Aorta (tissue), 5 donors: ENCODE data around the gene COL24A1. TPM values are rescaled to one million over a fixed set of nuclear protein-coding genes. Genes with fewer than 3 reads are reported as not detected.

Experiments used
- ATAC-seq: fragments of 200-7000 bp; cut with Tn5 transposase; one replicate; pipeline ENCODE4 v1.9.1; 2022; ENCODE audit warnings: moderate library complexity; ENCODE audit not compliant: low FRiP score
- DNase-seq, 2 donors: peaks; one replicate each; pipeline ENCODE4 v3.0.0-alpha.2; 2020
- H3K27ac ChIP-seq, 2 donors: one replicate each; pipeline ENCODE4 v1.5.1; 2013; ENCODE audit warnings: low read length in 2 of 2, mild to moderate bottlenecking in 2 of 2, moderate library complexity in 2 of 2, control low read depth in 1 of 2, inconsistent platforms in 1 of 2, low read depth in 1 of 2
- H3K27me3 ChIP-seq, 2 donors: one replicate each; pipeline ENCODE4 v1.6.1; 2013; ENCODE audit warnings: control low read depth in 1 of 2, low read length in 1 of 2, mild to moderate bottlenecking in 1 of 2, moderate library complexity in 1 of 2; ENCODE audit not compliant: insufficient read depth in 2 of 2, control insufficient read depth in 1 of 2
- H3K36me3 ChIP-seq, 2 donors: one replicate each; pipeline ENCODE4 v1.6.1; 2013; ENCODE audit warnings: control low read depth in 1 of 2, low read length in 1 of 2, mild to moderate bottlenecking in 1 of 2; ENCODE audit not compliant: insufficient read depth in 2 of 2, control insufficient read depth in 1 of 2
- H3K4me1 ChIP-seq, 2 donors: one replicate each; pipeline ENCODE4 v1.6.1; 2013; ENCODE audit warnings: low read length in 2 of 2, control low read depth in 1 of 2, mild to moderate bottlenecking in 1 of 2, moderate library complexity in 1 of 2; ENCODE audit not compliant: insufficient read depth in 2 of 2, control insufficient read depth in 1 of 2
- H3K4me3 ChIP-seq, 2 donors: one replicate each; pipeline ENCODE4 v1.5.1; 2013; ENCODE audit warnings: low read length in 2 of 2, control low read depth in 1 of 2, mild to moderate bottlenecking in 1 of 2
- H3K9me3 ChIP-seq: one replicate; pipeline ENCODE4 v1.6.1; 2013; ENCODE audit warnings: mild to moderate bottlenecking, low read length; ENCODE audit not compliant: control insufficient read depth
- WGBS, 2 donors: extraction: QIAGEN DNeasy Blood & Tissue Kit; methylation state at CpG; one replicate each; pipeline ENCODE4 v1.1.7; 2013; 5-methylcytosine and 5-hydroxymethylcytosine counted together
- intact Hi-C, 2 donors: fragments of 100-400 bp; cut with DNase I; formaldehyde crosslinking; loops; one replicate each; pipeline versions ENCODE4 v1.14.2 to v1.15.0; 2022
- polyA plus RNA-seq, 2 donors: library from polyadenylated mRNA; stranded (reverse); fragments of 200-250 nt; gene quantifications; one replicate each; pipeline ENCODE4 v1.2.3, GENCODE V29; 2013
- total RNA-seq, 2 donors: library from RNA; stranded (reverse); fragmentation: NEBNext Ultra II Directional; extraction: Animal tissue kit (Norgen Biotek cat#: 25700); gene quantifications; one replicate each; pipeline ENCODE4 v1.2.1, GENCODE V29; 2021
- donor health status: healthy with polysubstance abuse.
- donor health status: Bipolar disorder and iron deficiency.
- donor health status: DM: no; HTN: no; CAD: no.
- donor health status: DM: no; HTN: no; CAD: no.
- donor health status: DM: yes; HTN: yes; CAD: no.

Gene COL24A1
- total and polyA plus RNA-seq, 4 donors: 0.31 to 3.0 (median 1.3) TPM

DNA sequence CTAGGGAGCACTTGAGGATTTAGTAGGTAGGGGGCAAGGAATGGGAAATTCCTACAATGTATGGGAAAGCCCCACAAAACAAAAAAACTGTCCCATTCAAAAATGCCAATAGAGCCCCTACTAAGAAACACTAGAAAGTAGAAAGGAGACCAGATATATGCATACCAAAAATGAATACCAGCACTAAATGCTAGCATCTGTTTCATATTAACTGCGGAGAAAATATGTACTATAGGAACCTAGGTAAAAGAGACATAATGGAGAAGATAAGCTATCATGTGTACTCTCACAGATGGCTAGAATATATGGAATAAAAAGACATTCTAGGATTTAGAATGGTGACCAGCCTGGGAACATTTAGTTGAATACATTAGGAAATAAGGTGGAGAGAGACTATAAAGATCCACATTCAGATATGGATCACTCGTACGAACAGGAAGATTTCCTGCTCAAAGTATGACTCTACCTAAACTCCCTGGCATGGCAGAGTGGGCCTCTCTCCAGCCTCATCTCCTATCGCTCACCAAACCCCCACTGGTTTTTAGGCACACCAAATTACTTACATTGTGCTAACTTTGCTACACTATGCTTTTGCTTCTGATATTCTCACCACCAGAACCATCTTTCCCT is 466.7 kb downstream of the COL24A1 start:
- H3K9me3 ChIP-seq: no peaks in the 10 kb centered on the region
- no peaks in the 10 kb centered on the region for H3K4me1 ChIP-seq
- no peaks in the 10 kb centered on the region for H3K36me3 ChIP-seq
- no peak for DNase-seq
- no peaks in the 10 kb centered on the region for H3K27me3 ChIP-seq
- no peak overlapping the region for H3K4me3 ChIP-seq
- intact Hi-C loops: loop anchor here in 1 of 2 donors (5.0 kb wide), 1 partner anchor 103 kb away; no protein-coding TSS in a partner anchor
- 90 to 94% methylated on average over 4 of the region's 4 CpGs for WGBS, 2 donors
- no peak overlapping the region for H3K27ac ChIP-seq
- ATAC-seq: no peak

DNA sequence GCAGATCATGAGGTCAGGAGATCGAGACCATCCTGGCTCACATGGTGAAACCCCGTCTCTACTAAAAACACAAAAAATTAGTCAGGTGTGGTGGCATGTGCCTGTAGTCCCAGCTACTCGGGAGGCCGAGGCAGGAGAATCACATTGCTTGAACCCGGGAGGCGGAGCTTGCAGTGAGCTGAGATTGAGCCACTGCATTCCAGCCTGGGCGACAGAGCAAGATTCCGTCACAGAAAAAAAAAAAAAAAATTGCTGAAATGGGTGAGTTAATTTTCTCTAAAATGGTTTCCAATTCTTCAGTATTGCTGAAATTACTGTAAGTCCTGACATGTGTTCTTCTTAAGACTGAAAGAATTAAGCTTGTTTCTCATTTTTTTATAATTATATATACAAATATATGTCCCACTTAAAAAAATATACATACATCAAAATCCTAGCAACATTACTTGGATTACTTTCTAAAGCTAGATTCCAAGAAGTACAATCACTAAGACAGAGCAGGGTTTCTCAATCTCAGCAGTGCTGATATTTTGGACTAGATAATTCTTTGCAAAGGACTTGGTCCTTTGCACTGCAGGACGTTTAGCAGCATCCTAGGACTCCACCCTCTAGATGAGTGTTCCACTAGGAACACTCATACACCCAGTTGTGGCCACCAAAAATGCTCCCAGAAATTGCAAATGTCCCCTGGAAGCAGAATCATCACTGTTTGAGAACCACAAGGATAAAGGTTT is 473.1 kb downstream of the COL24A1 start:
- no peak overlapping the region for H3K4me3 ChIP-seq
- no peaks in the 10 kb centered on the region for H3K9me3 ChIP-seq
- H3K27me3 ChIP-seq: no peaks in the 10 kb centered on the region
- DNase-seq (no peak), ATAC-seq (no peak)
- no peaks in the 10 kb centered on the region for H3K36me3 ChIP-seq
- no peaks in the 10 kb centered on the region for H3K4me1 ChIP-seq
- intact Hi-C loops: no loop called here
- no peak overlapping the region for H3K27ac ChIP-seq
- WGBS, 2 donors: 87 to 90% methylated on average over 9 of the region's 9 CpGs

DNA sequence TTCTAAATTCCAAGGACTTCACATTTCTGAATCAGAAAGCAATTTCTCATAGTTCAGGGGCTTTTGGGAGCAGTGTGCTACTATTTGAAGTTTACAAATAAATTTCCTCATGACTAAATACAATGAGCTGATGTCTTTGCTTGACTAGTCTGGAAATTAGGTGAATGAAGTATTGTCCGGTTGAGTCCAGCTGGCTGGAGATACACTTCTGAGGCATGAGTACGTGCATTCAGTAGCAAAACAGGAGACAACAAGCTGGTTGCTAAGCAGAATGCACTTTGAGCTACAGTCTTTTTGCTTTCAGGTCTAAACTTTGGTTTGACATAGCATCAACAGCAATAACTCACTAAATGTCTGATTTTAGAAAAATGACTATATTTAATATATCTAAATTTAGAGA is 475.5 kb downstream of the COL24A1 start:
- DNase-seq: no peak
- Histone ChIP-seq H3K27ac (no peak overlapping the region), H3K9me3 (no peaks in the 10 kb centered on the region), H3K4me3 (no peak overlapping the region), H3K4me1 (peaks cover 0 to 3% of the 10 kb centered on the region in 2 donors), H3K27me3 (no peaks in the 10 kb centered on the region), H3K36me3 (no peaks in the 10 kb centered on the region)
- intact Hi-C loops: no loop called here
- no peak for ATAC-seq
- 1 to 4% methylated on average over 2 of the region's 2 CpGs for WGBS, 2 donors

Other genes with a start within 250 kb of the COL24A1 start
- gene ODF2L, start 239.6 kb upstream of the COL24A1 start, total RNA-seq: 10 to 100 TPM; 39.4 to 73.4 TPM
- gene ODF2L, start 239.6 kb upstream of the COL24A1 start, polyA plus RNA-seq: 10 to 100 TPM in 1 of 2 donors, 1 to 10 TPM in 1; 2.9 to 18.9 TPM